Activated T-helper 1 cell treated with anti-CD3 and anti-CD28 coated beads, Interleukin-2, amount 50 U/mL, for 16 hours (primary cell): Measurements from ENCODE around the gene CEP128.

Experiments
- DNase-seq, 2 donors: peaks; one replicate each; pipeline ENCODE4 v3.0.0-alpha.2; 2020; ENCODE audit warnings: low read depth in 1 of 2, low spot score in 1 of 2

Gene CEP128

GRCh38 chr14:80560800-80561657 lies 380.5 kb downstream of the CEP128 start:
- no peak for DNase-seq

DNA sequence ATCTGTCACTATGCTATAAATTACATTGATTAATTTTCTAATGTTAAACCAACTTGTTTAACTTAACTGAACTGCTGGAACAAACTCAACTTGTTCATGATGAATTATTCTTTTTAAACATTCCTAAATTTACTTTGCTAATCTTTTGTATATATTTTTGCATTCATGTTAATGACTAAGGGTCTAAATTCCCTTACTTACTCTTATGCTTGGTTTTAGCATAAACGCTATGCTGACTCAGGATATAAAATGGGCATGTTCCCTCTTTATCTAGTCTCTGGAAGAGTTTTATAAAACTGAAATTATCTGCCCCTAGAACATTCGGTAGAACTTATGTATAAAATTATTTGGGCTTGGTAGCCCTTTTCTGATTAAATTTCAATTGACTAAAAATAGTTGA lies 387.4 kb downstream of the CEP128 start:
- DNase-seq = no peak

- no peak for DNase-seq
Measured at GRCh38 chr14:80549141-80549540, 392.4 kb downstream of the CEP128 start.

GRCh38 chr14:80545935-80546854 lies 395.3 kb downstream of the CEP128 start:
- no peak for DNase-seq

DNA sequence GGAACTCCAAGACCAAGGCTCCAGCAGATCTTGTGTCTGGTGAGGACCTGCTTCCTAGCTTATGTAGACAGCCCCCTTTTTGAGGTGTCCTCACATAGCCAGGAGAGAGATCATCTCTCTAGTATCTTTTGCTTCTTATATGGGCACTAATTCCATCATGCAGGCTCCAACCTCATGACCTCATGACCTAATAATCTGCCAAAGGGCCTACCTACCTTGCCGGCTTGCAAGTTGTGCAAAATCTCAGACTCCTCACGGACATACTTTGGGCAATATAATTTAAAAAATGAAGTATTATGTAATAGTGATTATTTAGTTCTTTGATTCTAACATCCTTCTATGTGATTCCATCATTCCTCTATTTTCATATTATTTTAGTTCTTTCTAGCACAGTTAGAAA lies 397.2 kb downstream of the CEP128 start:
- no peak for DNase-seq

GRCh38 chr14:80543211-80543610 lies 398.3 kb downstream of the CEP128 start:
- DNase-seq = no peak

GRCh38 chr14:80538633-80539375 lies 402.7 kb downstream of the CEP128 start:
- DNase-seq = no peak

DNA sequence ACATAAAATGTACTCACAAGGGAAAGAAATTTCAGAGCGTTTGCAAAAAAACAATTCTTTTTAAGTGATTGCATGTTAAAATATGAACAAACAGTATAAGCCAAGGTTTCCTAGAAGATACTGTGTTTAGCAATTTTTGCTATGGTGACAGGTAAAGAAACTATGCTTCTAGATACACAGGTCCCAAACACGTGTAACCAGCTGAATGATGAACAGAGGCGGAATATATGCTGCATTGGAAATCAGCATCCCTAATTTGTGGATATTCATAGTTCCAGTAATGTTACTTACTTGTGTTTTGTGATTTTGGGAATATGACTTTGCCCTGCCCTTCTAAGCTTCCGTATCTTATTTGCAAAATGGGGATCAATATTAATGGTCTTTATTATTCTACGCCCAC lies 403.9 kb downstream of the CEP128 start:
- no peak for DNase-seq

GRCh38 chr14:80536456-80536855 lies 405.1 kb downstream of the CEP128 start:
- DNase-seq = no peak

- DNase-seq = no peak
Measured at GRCh38 chr14:80535171-80535570, 406.4 kb downstream of the CEP128 start.

- DNase-seq = no peak
Measured at GRCh38 chr14:80523518-80524117, 417.9 kb downstream of the CEP128 start.

DNA sequence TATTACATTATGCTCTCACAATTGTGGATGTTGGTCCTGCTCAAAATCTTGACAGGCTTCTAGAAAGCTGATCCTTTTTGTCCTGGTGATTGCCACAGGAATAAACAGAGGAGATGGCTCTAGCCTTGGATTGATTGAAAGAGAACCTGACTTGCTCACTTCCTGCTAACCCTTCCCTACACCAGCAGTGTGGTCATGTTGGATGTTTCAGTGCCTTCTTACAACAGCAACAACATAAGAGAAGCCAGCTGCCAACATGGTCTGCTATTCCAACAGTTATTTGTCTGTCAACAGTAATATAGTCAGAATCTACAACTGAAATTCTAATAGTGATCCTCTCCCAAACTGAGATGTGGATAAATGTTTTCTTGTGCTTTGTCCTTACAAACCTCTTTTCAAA lies 418.6 kb downstream of the CEP128 start:
- no peak for DNase-seq

DNA sequence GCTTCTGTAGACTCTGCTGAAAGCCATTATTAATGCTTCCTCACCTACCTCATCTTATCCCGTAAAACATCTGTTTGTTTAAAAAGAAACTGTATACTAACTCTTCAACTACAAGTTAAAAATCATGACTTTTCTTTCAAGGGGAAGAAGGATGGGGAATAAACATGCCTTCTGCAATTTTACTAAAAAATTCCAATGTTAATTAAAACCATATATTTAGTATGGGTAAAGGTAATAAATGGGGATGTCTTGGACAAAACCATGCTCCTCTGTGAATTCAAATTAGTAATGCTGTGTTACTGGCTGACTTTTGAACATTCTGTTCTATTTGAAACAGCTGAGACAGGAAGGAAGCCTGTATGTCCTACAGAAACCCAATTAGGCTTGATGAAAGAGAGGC lies 419.1 kb downstream of the CEP128 start:
- DNase-seq = no peak

DNA sequence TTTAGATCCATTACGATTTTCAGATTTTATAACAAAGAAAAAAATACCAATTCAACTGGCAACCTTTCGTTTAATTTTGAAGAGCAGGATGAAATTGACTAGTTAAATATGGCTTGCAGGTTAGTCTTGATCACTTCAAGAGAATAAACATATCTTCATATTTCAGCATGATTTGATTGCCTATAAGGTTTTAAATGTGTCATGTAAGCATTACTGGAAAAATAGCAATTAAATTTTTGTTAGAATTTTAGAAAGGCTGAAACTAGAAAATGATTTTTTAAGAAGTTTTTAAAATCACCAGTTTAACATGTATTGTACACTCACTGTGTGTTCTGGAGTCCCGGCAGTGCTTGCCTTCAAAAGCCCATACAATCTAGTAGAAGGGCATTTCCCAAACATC lies 420.1 kb downstream of the CEP128 start:
- DNase-seq = no peak

DNA sequence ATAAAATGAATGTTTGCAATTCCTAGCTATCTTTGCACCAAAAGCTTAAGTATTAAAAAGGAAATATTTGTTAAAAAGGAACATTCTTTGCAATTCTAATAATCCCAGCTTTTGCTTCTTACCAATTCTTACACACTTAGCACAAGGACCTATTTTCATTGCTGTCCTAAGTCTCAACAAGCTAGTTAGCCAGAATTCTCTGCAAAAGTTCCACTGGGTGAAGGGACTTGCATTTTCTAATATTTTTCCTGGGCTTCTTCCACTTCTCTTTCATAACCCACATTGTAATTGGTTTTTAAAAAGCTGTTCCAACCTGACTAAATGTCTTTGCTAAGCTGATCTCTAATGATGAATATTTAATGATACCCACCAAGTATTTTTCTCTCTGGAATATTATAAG lies 422.5 kb downstream of the CEP128 start:
- no peak for DNase-seq

GRCh38 chr14:80518173-80518572 lies 423.4 kb downstream of the CEP128 start:
- DNase-seq = no peak

DNA sequence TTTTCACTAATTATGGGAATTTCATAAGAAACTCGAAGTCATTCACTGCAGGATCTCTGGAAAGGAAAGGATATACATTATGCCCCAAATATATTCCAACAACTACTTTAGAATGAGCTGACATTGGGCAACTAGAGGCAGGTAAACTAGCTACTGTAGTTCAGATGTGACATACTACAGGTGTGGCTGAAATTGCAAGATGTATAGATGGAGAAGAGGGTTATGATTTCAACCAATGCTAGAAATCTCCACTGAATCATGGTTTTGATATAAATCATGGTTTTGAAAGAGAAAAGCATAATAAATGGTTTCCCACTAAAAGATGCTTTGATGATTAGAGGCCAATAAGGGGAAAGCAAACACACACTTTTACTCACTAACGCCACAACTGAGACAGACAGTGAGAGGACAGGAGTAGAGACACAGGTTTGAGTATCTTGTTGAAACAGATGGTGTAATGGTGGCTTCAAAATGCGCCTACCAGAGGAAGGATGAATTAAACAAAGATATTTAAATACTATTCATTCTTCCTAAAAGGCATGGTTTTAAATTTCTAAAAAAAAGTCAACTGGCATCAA lies 434.2 kb downstream of the CEP128 start:
- no peak for DNase-seq

DNA sequence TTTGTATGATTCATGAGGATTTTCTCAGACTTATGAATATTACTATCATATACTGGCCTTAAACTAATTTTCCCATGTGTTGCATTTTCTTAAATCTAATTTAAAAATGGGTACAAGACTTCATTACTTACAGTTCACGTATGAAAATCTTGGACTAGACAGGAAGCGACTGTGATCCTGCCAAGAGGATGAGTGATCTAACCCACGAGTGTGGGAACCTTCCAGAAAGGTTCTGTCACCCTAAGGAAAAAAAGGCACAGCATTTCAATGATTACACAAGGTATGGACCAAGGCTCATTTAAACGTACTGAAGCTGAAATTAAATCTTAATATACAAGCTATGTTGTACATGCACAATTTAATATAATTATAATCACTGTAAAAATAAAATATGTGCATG lies 436.8 kb downstream of the CEP128 start:
- no peak for DNase-seq

DNA sequence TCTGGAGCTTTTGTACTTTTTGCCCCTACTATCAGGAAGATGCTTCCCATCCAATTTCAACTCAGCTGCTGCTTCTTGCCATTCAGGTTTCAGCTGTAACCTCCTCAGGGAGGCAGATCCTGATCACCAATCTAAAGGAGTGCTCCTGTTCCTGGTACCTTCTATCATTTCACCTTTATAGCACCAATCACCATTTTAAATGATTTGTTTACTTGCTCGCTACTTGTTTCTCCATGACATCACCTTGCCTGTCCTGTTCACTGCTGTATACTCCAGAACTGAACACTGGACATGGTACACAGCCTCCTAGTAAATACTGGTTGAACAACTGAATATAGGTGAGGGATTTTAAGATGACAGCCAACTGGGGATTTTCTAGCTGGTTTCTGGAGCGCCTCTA lies 443.0 kb downstream of the CEP128 start:
- no peak for DNase-seq

DNA sequence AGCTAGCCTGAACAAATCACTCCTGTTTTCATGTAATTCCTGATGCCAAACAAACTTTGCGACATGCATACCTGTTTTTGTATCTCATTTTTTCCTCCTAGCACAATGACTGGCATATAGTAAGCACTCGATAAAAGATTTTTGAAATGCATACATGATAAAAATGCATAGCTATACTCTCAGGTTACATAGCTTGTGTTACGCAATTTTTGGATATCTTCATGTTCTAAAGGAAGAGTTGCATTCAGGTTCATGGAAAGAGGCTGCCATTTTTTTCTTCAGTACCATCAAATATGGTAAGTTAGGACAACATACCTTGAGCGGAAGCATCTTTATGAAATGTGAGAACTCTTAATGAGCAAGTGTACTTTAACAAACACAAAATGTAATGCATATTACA lies 445.4 kb downstream of the CEP128 start:
- DNase-seq = no peak

DNA sequence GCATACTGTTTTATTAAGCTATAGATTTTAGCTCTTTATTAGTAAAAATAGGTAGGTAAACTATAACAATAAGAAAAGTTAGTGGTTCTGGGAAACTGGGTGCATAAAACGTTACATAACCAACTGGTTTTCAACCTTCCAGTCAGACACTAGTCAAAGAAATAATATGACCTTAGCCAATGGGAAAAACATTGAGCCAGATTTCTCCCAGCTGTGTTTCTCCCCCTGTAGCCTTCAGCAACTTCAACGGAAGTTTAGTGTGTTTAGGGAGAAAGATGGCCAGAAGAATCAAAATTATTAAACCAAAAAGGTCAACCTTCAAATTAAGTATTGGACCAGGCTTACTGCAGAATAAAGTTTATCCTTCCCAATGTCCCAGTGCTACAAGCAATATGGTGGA lies 446.8 kb downstream of the CEP128 start:
- no peak for DNase-seq
